Measurements from ENCODE around the gene CYP17A1.

The CYP17A1 gene

DNA sequence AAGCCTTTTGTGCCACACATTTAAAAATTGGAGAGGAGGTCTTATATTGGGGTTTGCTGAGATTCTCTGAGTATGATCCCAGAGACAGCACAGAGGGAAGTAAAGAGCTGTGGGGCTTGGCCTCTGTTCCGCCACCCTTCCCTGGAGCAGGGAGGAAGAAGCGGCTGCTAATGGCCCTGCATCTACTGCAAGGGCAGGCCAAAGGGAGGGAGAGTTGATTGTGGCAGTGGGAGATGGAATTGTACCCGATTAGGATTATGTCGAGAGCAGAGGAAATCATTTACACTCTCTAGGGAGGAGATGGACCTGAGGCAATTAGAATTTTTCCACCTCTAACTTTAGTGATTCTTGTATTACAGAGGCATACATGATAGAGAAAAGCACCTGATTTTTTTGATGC, 28.8 kb downstream of the CYP17A1 start:
- no peak for DNase-seq (ENCODE audit: low read depth in 3 of 3)

DNA sequence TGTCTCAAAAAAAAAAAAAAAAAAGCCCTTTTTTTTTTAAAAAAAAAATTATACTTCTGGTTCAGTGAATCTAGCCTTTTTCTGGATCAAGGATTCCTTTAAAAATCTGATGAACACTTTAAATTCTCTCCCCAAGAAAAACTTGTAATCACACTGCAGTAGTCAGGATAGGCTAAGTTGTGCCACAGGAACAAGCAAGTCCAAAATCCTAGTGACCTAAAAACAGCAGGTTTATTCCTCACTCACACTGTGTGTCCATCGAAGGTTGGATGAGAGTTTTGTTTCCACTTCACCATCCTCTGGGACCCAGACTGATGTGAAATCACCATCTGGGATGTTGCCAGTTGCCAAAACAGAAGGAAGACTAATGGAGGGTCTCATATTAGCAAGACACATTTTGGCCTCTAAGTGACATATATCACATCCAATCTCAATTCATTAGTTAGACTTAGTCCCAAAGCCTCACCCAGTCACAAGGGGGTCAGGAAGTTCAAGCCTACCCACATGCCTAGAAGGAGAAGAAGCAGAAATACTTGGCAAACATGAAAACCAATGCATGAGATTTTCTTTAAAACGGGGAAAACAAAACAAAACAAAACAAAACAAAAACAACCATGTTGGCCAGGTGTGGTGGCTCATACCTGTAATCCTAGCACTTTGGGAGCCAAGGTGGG, 32.7 kb downstream of the CYP17A1 start:
- DNase-seq (ENCODE audit: low read depth in 3 of 3), result no peak

DNA sequence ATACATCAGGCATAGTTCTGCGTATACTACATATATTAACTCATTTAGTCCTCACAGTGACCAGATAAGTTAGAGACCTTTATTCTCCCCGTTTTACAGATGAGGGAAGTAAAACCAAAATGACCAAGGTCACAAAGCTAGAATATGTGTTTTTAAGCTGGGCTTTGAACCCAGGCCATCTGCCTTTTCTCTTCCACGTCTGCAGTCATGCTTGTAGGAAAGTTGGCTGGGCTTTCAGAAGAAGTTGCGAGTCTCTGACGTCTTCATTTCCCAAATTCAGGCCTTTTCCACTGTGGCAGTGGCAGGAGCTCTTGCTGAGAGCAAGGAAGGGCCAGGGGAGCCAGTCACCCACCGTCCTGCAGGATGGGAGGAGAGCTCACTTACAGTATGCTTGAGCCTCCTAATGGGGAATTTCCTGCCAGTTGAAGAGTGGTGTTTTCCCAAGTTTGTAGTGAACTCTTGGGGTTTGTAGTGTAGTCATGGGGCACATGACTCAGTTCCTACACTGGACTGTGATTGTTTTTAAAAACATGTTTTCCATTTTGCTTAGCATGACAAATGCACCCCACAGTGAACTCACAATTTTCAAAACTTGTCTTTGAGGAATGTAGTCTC, 34.2 kb downstream of the CYP17A1 start:
- DNase-seq (ENCODE audit: low read depth in 3 of 3), result no peak

DNA sequence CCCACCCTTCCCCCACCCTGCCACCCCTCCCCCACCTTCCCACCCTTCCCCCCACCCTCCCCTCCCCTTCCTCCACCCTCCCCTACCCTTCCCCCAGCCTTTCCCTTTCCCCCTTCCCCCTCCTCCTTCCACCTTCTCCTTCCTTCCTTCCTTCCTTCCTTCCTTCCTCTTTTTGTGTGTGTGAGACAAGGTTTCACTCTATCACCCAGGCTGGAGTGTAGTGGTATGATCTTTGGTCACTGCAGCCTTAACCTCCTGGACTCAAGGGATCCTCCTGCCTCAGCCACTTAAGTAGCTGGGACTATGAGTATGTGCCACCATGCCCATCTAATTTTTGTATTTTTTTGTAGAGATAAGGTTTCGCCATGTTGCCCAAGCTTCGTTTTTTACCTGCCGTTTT, 35.2 kb downstream of the CYP17A1 start:
- DNase-seq (ENCODE audit: low read depth in 3 of 3), result no peak

DNA sequence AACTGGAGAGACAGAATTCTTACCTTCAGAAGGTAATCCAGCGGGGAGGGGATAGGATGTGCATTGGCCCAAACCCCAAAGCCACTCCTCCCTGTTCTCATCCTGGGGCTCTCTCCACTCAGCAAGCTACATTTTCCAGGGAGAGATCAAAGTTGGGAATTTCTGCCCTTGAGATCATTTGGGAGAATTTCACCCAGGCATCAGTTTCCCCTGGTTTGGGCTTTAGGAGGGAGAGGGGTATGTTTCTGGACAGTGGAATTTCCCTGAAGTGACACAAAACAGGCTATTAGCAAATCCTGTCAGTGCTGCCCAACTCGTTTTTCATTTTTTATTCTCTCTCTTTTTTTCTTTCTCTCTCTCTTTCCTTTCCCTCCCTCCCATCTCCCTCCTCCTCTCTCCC, 35.7 kb downstream of the CYP17A1 start:
- DNase-seq (ENCODE audit: low read depth in 3 of 3), result no peak

DNA sequence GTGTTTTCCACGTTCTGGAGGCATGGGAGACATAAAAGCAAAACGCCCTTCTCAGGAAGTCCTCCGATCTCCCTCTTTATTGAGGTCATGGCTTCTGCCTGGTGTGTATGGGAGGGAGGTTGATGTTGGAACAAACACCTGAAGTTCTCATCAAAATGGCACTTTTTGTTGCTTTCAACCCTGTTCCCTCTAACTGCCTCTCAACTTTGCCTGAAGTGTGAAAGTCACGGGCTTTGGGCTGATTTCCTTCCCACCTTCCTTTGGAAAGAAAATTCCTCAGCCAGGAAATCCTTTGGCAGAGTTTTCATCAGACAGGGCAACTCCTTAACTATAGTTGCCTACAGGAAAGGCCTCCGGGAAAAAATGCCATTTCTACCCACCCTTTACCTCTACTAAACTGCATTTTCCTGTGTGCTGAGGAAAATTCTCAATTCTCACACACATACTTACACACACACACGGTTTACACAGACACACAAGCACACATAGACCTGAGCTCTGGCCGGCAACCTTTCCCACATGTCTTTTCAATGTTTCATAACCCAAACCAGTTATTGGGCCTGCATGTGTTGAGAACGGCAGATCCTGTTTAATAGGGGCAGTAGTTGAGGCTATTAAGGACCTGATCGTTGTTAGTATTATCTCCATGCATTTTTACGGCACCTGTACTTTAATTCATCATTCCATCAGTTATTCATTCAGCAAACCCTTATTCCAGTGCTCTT, 36.4 kb downstream of the CYP17A1 start:
- DNase-seq (ENCODE audit: low read depth in 3 of 3), result no peak

DNA sequence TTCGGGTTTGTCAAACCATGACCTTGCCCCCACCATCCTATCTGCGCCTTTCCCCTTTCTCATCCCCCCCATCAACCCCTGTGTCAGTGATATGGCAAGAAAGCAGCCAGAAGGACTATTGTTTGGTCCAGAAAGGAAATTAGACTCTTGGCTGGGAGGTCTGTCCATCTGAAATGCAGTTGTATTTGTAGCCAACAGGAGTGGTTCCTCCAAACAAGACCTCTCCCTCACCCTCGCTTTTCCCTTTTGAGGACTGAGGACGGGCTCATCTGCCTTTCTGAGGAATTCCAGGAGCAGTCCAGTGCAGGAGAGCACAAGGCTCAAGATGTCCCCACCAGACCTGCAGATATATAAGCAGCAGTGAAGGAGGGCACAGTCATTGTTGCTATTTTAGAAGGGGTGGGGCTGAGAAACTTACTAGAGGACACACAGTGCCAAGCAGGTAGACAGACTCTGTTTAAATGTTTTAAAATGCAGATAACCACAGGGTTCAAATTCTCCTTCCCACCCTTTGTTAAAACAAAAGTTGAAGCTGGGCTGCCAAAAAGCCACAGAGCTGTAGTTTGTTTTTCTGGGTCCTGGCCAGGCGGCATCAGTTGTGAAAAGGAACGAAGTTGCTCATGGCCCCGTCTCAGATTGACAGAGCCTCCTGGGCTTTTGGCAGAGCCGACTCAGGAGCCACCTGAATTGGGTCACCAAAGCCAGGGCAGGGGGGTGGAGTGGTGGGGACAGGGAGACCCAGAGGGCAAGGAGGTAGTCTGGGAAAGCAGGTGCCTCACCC, 37.3 kb downstream of the CYP17A1 start:
- DNase-seq (ENCODE audit: low read depth in 3 of 3), result no peak

DNA sequence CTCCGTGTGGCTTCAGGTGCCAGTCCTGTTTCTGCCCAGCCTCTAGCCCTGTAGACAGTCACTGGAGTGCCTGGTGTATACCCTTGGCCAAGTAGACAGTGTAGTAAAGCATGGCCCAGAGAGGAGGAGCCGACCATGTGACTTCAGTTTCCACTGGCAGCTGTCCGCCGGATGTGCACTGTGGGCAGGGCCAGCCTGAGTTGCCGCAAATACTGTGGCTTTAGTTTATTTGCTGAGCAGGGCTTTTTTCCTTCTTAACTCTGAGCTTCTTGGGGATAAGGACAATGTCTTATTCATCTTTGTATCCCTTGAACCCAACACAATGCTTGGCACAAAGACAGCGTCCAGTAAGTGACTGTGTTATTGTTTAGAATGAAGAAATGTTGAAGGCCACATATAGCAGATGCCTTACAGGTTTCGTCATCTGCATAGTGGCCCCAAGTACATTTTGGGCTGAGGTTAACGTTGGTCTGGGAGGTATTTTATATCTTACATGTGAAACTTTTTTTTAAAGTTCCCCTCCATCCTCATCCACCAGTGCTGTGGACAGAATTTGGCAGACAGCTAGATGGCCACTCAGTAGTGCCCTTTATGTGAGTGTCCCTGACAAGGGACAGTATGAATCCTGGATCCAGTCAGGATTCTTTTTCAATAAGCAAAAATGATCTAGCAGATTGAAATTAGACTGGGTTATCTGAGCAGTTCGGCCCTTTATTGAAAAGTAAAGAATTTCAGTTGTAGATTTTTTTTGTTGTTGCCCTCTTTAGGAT, 40.6 kb downstream of the CYP17A1 start:
- peak in 1 of 3 experiments; percentile 14 for DNase-seq (ENCODE audit: low read depth in 3 of 3)

DNA sequence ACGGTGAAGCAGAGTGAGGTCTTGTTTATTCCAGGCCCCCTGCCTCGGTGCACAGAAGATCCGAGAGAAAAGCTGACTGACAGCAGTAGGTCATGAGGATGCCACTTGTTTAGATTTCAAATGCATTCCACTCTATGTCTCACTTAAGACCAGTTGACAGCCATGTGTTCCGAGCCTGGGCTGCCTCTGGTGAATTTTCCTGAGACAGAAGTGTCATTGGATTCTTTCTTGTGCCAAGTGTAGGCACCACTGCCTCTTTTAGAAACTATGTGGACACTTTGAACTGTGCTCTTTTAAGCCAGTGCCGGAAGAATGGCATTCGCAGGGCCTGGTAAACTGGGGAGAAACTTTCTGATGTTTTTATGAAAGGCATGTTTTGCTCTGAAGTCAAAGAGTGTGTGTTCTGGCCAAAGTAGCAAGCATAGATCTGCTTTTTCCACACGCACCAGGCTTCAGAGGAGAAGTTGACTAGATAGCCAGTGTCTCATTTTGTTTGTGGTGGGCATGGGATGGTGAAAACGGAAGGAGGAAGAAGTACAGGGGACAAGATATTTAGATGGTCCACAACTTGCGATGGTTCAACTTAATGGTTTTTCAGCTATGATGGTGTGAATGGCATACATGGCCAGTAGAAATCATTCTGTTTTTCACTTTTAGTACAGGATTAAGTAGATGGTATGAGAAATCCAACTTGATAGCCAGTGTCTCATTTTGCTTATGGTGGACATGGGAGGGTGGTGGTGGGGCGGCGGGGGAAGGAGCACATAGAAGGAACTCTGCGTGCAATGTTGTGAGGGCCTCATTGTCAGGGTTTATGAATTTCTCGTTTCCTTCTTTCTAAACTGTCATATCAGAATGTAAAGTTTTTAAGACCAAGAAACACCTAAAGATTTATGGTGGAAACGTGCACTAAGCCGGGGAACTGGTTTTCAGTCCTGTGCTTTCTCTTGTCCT, 41.5 kb downstream of the CYP17A1 start:
- no peak for DNase-seq (ENCODE audit: low read depth in 3 of 3)

DNA sequence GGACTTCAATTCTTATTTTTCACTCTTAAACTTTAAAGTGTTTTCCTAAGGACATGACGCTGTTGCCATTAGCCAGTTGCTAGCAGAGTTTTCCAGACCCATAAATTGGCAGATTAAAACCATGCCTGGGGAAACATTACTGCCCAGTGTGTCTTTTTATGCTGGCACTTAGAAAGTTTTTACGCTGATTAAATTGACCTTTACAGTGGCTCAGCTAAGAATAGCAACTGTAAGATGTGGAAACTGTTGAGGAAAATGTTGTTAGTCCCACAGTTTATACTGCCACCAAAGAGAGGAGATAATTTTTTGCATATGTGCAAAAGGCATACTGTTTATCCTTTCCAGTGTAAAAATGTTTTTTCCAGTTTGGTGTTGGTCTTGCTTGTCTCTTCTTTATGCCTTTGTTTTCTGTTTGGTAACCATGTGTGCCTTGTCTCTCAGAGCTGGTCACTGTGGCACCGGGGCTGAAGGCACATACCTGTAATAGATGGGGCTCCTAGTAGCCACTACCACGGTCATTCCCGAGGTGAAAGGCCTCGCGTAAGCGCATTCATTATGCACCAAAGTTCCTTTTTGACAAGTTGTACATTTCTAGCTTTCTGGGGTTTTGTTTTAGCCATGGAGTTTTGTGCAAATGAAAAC, 45.3 kb downstream of the CYP17A1 start:
- no peak for DNase-seq (ENCODE audit: low read depth in 3 of 3)

DNA sequence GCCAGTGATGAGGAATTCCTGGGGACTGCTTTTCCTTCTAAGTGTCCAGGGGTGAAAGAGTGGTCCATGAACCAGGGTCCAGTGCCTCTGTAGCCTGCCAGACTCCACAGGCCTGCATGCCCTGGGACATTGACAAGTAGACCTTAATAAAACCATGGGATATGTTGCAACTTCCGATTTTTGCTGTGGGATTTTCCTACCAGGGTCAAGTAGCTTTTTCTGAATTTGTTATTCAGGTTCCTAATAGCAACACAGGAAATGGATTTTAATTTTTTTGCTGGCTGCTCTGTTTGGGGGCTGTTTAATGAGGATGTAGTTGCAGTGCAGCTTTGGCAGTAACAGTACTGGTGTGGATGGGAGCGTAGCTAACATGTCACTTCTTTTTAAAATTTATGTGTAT, 51.4 kb downstream of the CYP17A1 start:
- no peak for DNase-seq (ENCODE audit: low read depth in 3 of 3)

DNA sequence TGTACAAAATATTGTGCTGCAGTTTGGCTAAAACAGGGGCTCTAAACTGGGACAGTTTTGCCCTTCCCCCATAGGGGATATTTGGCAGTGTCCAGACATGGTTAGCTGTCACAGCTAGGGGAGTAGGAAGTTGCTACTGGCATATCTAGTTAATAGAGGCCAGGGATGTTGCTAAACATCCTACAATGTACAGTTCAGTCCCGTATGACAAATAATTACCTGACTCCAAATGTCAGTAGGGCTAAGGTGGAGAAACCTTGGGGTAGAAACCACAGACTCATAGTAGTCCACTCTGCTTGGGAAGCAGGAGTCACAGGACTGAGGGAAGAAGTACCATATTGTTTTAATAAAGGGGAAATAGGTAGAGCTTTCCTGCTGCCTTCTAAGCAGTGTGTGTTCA, 53.6 kb downstream of the CYP17A1 start:
- DNase-seq (ENCODE audit: low read depth in 3 of 3), result no peak

DNA sequence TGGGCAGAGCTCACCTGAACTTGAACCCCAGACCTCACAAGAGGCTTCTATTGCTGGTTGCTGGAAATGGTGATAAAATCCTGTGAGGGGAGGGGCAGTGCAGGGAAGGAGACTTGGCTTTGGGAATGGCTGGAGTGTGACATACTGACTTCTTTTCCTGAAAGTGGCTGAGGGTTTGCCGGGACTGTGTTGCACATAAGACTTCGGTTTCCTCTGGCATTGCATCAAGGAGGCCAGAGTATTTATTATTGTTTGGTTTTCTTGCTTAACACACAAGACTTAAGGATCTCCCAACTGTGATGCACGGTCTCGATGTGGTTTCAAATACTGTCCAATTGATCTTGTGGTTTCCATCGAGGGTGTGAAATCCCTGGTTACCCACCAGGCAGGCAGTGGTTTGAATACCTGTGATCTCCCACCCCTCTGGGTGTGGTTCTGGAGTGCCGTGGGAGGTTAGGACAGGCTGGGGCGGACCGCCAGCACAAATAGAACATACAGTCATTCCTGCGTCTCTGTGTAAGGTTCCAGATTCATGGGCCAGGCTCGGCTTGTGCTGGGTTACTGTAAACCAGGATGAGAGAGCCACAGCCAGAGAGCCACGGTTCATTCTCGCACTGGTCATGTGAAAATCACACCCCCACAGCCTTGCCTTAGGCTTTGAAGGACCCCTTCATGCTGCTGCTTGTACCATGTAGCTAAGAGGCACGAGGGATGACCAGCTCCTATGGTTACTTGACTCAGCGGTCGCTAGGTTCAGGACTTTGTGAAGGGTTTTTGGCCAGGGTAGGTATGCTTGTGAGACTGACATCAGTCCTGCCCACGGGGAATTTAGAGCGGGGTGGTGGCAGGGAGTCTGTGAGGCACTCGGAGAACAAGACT, 54.3 kb downstream of the CYP17A1 start:
- no peak for DNase-seq (ENCODE audit: low read depth in 3 of 3)

DNA sequence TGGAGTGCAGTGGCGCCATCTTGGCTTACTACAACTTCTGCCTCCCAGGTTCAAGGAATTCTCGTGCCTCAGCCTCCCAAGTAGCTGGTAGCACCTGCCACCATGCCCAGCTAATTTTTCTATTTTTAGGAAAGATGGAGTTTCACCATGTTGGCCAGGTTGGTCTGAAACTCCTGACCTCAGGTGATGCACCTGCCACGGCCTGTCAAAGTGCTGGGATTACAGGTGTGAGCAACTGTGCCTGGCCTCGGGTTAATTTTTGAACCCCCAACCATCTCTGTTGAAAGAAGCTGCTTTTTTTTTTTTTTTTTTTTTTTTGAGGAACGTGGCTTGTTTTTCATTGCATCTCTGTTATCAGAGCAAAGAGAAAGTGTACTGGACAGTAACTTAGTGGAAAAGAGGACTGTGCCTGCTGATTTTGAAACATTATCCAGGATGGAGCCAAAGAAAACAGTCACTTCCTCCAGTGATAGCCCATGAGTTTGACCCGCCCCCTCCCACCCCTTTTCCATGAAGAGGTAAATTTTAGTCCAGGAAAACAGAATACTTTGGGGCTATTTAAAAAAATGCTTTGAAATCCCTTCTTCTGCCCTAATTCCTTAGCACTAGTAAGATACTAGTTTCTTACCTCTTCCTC, 55.2 kb downstream of the CYP17A1 start:
- DNase-seq (ENCODE audit: low read depth in 3 of 3), result no peak

DNA sequence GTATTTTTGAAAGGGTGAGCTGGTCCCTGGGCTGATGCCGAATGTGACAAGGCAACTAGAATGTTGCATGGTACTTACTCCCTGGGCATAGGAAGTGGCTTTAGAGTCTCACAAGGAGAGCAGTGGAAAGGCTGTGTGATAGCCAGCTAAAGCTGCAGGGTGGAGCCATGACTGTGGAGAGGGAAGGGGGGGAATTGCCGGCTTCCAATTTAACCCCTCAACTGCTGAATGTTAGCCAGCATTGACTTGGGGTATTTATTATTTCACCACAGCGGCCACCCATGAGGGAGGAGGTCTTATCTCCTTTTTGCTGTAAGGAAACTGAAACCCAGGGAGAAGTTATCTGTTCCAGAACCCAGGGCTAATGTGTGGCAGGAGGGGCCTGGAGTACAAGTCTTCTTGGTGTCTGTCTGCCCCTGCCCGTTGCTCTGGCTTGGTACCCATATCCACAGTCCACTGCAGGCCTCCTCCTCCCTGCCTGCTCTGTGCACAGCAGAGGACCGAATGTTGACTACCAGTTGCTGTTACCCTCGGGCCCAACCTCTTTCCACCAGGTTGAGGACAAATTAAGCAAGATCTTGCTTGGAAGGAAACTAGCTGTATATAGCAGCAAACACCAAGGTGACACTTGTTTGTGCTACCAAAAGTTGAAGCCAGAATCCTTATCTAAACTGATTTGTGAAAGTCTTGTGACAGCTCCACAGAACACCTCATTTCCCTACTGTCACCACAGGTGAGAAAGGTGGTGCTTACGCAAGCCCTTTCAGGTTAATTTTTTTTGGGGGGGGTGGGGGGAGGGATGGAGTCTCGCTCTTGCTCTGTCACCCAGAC, 55.9 kb downstream of the CYP17A1 start:
- DNase-seq (ENCODE audit: low read depth in 3 of 3), result no peak

All from stimulated activated CD4-positive, alpha-beta T cell treated with anti-CD3 and anti-CD28 coated beads, TNF-alpha, amount 100 ng/mL, for 4 hours (primary cell).